ENCODE data around the gene NDUFS6.

- TF ChIP-seq EZH2 (IDR thresholded peaks at IDR 0.05; ENCODE audit: borderline replicate concordance, low read depth, low read length, poor library complexity, severe bottlenecking) (no peak), CTCF (conservative IDR thresholded peaks at IDR 0.05; ENCODE audit: low read depth, low read length) (no peak)
Measured at GRCh38 chr5:1769752-1770442, 31.3 kb upstream of the NDUFS6 start.
